Umbilical cord (tissue), 2 donors: ENCODE results near the gene UBA1. TPM values are rescaled to one million over a fixed set of nuclear protein-coding genes. Genes with fewer than 3 reads are reported as not detected.

Source experiments
- DNase-seq: peaks from one replicate; pipeline ENCODE4 v3.0.0-alpha.2; 2015; ENCODE audit warnings: low spot score
- total RNA-seq: library from RNA; depleted of rRNA; stranded (reverse); fragments of >200 nt; gene quantifications from one replicate; pipeline ENCODE4 v1.2.3, GENCODE V29; 2014; ENCODE audit warnings: low replicate concordance; ENCODE audit not compliant: insufficient read depth

The UBA1 gene
- total RNA-seq, 1 donor from 2014 or later, result 36.8 TPM

GRCh38 chrX:47187106-47187677 lies 6.4 kb upstream of the UBA1 start:
- DNase-seq, result no peak

- no peak for DNase-seq
Observed at GRCh38 chrX:47189906-47190305, 3.7 kb upstream of the UBA1 start.

- peak; percentile 90 for DNase-seq
Observed at GRCh38 chrX:47190445-47191269, 3.0 kb upstream of the UBA1 start.

- DNase-seq, result peak; percentile 19
Observed at GRCh38 chrX:47191331-47191730, 2.3 kb upstream of the UBA1 start.

GRCh38 chrX:47191806-47192401 lies 1.7 kb upstream of the UBA1 start:
- no peak for DNase-seq

GRCh38 chrX:47194194-47194787 lies 662 bp downstream of the UBA1 start:
- DNase-seq, result no peak

GRCh38 chrX:47196098-47196497 lies 2.5 kb downstream of the UBA1 start:
- DNase-seq, result no peak

- no peak for DNase-seq
Observed at GRCh38 chrX:47197526-47197925, 3.9 kb downstream of the UBA1 start.

- DNase-seq, result no peak
Observed at GRCh38 chrX:47198026-47198686, 4.5 kb downstream of the UBA1 start.

GRCh38 chrX:47198687-47199080 lies 5.1 kb downstream of the UBA1 start:
- no peak for DNase-seq

- no peak for DNase-seq
Observed at GRCh38 chrX:47199286-47199685, 5.7 kb downstream of the UBA1 start.

GRCh38 chrX:47200385-47201150 lies 6.9 kb downstream of the UBA1 start:
- peak; percentile 45 for DNase-seq

GRCh38 chrX:47201345-47201944 lies 7.8 kb downstream of the UBA1 start:
- DNase-seq, result no peak

- DNase-seq, result no peak
Observed at GRCh38 chrX:47202316-47202715, 8.7 kb downstream of the UBA1 start.

- no peak for DNase-seq
Observed at GRCh38 chrX:47202877-47203276, 9.2 kb downstream of the UBA1 start.

GRCh38 chrX:47204970-47205369 lies 11.3 kb downstream of the UBA1 start:
- DNase-seq, result no peak

GRCh38 chrX:47206316-47206715 lies 12.7 kb downstream of the UBA1 start:
- no peak for DNase-seq

GRCh38 chrX:47208108-47208507 lies 14.5 kb downstream of the UBA1 start:
- DNase-seq, result no peak

GRCh38 chrX:47209508-47210238 lies 16.0 kb downstream of the UBA1 start:
- DNase-seq, result no peak
